Measurements from ENCODE around the gene DCLK2.

Gene DCLK2

GRCh38 chr4:150123087-150123486 is 44.8 kb downstream of the DCLK2 start:
- DNase-seq: no peak

DNA sequence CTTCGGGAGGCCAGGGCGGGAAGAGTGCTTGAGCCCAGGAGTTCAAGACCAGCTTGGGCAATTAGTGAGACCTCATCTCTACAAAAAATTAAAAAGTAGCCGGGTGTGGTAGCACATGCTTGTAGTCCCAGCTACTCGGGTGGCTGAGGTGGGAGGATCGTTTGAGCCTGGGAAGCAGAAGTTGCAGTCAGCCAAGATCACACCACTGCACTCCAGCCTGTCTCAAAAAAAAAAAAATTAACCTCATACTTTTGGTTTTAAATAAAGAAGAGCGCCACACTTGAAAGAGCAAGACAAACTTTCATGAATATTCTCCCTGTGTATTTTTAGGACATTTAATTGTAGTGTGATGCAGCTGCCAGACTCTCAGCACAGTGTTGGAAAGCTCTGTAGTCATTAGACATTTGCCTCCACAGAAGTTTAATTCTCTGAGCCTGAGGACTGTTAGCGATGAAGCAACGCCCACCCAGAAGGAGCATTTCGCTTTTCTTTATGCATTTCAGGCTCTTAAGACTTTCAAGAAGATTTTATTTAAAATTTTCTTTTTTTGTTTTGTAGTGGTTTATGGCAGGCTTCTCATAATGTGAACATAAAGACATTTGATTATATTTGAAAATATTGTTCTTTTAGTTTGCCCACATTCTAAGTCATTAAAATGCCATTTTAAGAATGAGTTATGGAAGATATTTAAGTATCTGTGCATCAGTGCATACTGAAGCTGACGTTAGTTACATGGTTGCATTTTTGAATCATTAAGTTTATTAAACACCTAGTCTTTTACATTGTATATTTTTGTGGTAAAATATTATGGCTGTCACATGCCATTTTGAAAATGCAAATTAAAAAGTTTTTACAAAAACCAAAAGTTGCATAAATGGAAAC is 45.8 kb downstream of the DCLK2 start:
- DNase-seq: no peak

DNA sequence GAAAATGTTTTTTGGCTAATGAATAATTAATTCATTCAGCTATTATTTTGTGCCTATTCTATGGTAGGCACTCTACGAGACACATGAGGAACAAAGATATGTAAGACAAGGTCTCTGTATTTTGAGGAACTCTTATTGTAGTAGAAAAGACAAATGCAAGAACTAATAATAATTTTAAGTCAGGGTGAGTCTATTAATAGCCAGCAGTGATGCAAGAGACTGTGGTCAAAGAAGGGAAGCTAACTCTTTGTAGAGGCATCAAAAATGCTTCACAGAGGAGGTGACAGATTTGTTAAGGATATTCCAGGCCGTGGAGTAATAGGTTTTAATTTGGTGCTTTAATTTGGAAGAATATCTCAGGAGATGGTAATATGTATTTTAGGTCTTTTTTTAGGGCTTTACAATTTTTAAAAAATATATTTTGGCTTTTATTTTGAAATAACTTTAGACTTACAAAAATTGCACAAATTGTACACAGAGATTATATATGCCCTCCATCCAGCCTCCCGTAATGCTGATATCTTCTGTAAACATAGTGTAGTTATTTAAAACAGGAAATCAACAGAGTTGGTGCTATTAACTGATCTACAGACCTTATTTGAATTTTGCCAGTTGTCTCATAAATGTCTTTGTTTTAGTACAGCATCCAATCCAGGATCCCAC is 48.1 kb downstream of the DCLK2 start:
- DNase-seq: no peak

DNA sequence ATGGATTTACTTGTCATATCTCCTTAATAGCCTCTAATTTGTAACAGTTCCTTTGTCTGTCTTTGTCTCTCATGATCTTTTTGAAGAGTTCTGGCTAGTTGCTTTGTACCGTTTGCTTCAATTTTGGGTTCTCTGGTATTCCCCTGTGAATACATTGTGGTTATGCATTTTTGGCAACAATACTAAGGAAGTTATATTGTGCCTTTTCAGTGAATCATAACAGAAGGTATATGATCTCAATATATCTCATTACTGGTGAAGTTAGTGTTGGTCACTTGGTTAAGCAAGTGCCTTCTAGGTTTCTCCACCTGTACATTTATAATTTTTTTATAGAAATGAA is 48.6 kb downstream of the DCLK2 start:
- no peak for DNase-seq

DNA sequence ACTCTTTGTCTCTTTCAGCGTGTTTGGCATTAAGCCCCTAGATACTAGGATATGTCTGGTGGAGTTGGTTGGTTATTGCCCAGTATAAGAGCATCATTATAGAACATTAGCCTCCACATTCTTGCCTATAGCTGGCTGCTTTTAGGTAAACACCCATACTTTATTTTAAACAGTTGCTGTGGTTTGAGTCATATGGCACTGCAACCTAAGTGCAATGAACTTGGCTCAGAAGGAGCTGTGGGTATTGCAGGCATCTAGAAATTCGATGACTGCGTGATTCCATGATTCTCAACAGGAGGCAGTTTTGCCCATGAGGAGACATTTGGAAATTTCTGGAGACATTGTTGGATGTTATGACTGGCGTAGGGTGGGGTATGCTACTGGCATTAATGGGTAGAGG is 49.5 kb downstream of the DCLK2 start:
- DNase-seq: no peak

- no peak for DNase-seq
These were observed 52.7 kb downstream of the DCLK2 start for GRCh38 chr4:150130933-150131332.

- no peak for DNase-seq
These were observed 53.5 kb downstream of the DCLK2 start for GRCh38 chr4:150131581-150132228.

- no peak for DNase-seq
These were observed 55.4 kb downstream of the DCLK2 start for GRCh38 chr4:150133605-150134004.

GRCh38 chr4:150135134-150135772 is 57.0 kb downstream of the DCLK2 start:
- DNase-seq: no peak

DNA sequence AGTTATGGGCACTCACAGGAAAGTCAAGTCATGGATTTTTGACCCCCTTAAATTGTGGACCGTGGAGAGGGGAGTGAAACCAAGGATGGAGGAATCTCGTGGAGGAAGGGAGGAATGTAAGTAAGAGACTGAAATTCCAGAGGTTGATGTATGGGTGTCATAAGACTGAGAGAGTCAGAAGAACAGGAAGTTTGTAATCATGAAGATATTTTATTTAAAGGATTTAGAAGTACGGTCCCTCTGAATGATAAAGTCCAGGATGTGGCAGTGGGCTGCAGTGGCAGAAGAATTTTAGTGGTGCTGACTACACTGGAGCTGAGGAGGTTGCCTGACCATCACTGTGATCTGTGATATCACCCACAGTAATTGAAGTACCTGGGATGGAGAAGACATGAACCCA is 57.8 kb downstream of the DCLK2 start:
- DNase-seq: no peak

DNA sequence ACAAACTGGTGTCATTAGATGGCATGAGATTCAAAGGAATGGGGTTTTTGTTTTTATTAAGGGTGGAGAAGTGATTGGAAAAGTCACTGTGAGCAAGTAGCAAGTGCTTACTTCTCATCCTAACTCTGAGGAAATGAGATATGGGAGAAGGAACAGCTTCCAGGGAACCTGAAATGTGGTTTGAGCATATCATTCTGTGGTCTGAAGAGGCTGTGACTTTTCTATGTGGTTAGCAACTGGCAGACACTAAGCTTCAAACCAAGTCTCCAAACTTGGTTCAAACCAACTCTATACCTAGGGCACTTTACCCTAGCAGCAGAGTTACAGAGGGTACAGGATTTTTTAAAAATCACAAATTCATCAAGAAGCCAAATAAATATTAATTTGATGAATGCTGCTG is 58.2 kb downstream of the DCLK2 start:
- DNase-seq: no peak

DNA sequence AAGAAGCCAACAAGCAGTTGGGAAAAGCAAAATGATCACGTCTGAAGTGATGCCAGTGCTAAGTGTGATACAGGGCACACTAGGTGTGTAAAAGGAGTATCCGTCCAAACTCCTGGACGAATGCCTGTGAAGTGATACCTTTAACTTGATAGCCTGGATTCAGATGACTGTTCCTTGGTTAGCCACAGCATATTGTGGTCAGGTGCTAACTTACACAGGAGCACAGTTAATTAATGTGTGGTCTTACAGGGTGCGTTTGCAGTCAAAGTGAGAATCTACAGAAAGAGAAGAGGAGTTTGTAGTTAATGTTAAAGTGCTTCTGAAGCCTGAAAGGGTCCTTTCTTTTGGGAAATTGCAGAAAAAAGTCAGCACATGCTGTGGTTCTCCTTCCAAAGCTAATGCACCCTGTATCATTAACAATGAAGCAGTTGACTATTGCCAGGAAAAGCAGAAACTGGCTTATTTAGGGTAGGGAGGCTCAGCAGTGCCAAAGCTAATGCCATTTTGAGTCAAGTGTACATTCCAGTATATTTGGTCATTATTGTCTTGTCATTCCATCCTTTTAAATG is 61.1 kb downstream of the DCLK2 start:
- DNase-seq: no peak

DNA sequence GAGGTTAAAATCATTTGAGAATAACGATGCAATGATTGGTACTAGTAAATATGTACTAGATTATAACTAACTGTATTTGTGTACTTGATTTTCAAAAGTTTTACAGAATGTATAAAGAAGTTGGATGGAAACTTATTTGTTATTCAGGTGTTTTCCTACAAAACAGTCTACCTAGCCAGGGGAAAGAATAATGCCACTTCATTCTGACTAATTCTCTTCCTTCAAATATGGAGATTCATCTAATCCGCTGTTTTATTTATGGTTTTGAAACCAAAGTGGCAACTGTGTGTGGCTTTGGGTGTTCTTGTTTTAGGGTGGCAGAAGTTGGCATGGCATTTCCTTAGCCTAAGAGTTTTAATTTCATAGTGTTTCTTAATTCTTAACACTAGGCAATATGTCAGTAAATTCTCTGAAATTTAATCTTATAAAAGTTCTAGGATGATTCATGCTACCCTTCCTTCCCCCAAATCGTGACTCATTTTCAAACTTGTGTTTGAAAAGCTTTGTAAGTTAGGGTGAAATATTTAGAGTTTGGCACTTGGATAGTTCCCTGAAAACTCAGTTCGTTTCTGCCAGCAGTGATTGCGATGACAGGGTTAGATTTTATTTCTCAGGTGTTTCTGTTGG is 62.6 kb downstream of the DCLK2 start:
- DNase-seq: no peak

DNA sequence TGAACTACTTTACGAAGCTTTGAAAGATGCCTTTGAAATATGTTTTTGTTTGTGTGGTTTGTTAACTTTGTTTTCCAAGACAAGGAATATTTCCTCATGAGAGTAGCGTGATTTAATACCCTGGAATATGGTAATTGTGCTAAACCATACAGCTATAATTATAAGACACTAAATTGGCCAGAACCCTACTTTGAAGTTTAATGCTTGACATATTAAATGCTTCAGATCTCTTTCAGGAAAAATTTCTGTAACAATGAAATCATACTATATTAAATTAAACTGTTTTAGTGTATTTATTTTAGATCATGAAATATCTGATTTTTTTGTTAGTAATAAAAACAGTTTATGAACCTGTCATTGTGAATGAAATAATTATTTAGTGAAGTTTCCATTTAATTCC is 63.5 kb downstream of the DCLK2 start:
- DNase-seq: no peak

GRCh38 chr4:150142831-150143230 is 64.6 kb downstream of the DCLK2 start:
- no peak for DNase-seq

DNA sequence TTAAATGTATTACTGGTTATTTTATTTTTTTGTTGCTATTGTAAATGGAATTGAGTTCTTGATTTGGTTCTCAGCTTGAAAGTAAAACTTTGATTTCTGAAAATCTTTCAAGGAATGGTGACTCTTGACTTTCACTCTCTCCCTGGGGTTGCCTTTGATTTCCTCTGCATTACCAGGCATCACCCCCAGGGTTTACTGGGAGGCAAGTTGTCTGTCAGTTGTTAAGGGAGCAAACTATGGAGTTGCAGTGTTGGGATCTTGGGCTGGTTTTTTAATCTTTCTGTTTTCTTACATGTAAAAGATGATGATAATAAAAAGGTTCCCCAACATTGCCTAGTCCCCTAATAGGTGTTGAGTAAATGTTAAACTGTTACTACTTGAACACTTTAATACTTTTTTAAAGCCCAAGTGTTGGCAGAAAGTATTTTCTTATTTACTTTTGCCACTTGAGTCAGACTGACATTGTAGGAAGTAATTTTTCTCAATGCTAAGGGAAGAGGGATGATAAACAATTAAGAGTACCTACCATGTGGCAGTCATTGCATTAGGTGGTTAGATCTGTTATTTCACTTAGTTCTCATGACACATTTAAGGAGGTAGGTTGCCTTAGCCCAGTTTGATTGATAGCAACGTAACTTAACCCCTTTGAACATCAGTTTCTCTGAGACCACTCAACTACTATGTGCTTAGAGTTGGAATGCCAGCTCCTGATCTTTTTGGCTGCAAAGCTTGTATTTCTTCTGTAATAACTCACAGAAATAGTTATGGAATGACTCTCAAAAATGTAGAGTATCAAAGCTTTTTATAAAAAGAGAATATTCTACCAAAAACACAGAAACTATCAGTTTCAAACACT is 67.1 kb downstream of the DCLK2 start:
- DNase-seq: peak; percentile 2

- no peak for DNase-seq
These were observed 67.7 kb downstream of the DCLK2 start for GRCh38 chr4:150145946-150146340.

GRCh38 chr4:150149381-150149780 is 71.1 kb downstream of the DCLK2 start:
- no peak for DNase-seq

DNA sequence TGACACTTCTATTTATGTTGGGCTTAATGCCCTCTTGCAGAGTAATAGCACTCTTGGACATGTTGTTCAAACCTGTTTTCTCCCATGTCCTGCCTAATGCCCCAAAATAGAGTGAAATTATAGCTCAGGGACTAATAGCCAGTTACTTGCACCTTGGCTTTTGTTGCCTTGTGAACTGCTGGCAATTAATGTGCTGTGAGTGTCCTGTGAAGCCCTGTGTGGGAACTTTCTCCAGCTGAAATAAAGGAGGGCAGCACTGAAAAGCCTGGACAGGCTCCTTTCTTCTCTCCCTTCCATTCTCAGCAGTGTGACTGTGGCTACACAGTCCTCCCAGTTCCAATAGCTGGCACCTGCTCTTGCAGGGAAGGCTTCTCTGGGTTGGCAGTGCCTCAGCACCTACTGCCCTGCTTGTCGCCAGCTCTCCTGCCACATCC is 72.4 kb downstream of the DCLK2 start:
- no peak for DNase-seq

DNA sequence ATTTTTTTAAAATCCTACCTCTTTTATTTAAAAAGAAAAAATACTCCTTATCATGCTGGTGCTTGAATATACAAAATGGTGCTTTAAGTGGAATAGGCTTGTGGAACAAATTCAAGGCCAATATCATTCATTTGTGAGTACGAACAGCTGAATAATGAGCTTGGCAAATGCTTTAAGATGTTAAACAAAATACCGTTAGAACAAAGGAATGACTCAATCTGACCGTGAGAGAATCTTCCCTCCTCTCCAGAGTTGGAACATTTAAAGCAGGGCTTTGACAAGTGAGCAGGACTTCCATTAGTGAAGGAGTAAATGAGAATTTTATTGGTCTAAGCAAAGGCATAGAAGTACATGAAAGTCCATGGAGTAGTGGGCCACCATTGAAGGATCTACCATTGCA is 74.5 kb downstream of the DCLK2 start:
- no peak for DNase-seq

DNA sequence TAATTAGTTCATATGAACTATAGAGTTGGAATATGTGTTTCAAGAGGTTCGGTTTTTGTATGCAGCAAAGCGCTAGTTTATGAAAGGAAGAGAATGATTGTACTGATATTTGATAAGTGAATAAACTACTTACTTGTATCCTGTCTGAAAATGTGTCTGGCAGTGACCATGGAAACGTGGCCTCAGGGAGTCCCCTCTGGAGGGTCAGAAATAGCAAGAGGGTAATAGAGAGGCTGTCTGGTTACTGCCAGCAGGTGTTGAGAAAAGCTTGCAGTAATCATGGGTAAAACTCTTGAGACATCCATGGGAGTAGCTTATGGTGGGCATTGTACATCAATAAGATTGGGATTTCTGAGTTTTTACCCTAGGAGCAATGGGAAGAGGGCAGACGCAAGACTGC is 77.1 kb downstream of the DCLK2 start:
- DNase-seq: no peak

DNA sequence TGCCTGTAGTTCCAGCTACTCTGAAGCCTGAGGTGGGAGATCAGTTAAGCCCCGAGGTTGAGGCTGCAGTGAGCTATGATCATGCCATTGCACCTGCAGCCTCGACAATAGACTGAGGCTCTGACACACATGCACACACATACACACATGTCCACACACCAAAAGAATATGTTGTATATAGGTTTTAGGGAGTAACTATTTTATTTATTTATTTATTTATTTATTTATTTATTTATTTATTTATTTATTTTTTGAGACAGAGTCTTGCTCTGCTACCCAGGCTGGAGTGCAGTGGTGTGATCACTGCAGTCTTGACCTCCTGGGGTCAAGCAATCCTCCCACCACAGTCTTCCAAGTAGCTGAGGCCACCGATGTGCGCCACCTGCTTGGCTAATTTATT is 78.3 kb downstream of the DCLK2 start:
- DNase-seq: no peak
